A549 treated with Mapracorat at 1 μM for 4 hours (cell line): ENCODE data around the gene SETDB2. TPM values are rescaled to one million over a fixed set of nuclear protein-coding genes. Genes with fewer than 3 reads are reported as not detected.

Experiments
- total RNA-seq: library from RNA; stranded (reverse); fragments of 200-300 nt; extraction: Qiagen RNA extraction; gene quantifications from 5 replicates; pipeline ENCODE4 v1.2.3, GENCODE V29; 2022

The SETDB2 gene
- 1.6 to 2.4 TPM (median 2.1 TPM) in 5 replicates for total RNA-seq

GRCh38 chr13:49443704-49444523, at the start of gene SETDB2, which contains the start of gene CAB39L:
TSS of gene SETDB2 (plus strand) at chr13:49444274. CDS start at chr13:49451894, 7,620 bp downstream.
TSS of gene CAB39L (minus strand) at chr13:49444064. CDS start at chr13:49382910, 61,154 bp downstream.

GRCh38 chr13:49495783-49496762, 52.0 kb downstream of the SETDB2 start, which contains the start of gene PHF11:
TSS of gene PHF11 (plus strand) at chr13:49495953. CDS start at chr13:49496002, 49 bp downstream.

Other genes starting within 250 kb of the SETDB2 start
- gene MLNR, start 223.9 kb upstream of the SETDB2 start, total RNA-seq: 0.18 to 0.87 TPM (median 0.37 TPM) in 5 replicates
- 7.1 to 8.8 TPM (median 7.9 TPM) in 5 replicates for gene CDADC1, start 196.3 kb upstream of the SETDB2 start, total RNA-seq
- 1.5 to 2.3 TPM (median 2.1 TPM) in 5 replicates for gene CAB39L, start 210 bp upstream of the SETDB2 start, total RNA-seq
- gene PHF11, start 51.7 kb downstream of the SETDB2 start, total RNA-seq: 5.1 to 6.7 TPM (median 6.5 TPM) in 5 replicates
- gene RCBTB1, start 141.3 kb downstream of the SETDB2 start, total RNA-seq: 7.2 to 9.5 TPM (median 8.7 TPM) in 5 replicates
- not detected in 5 replicates for gene ARL11, start 184.2 kb downstream of the SETDB2 start, total RNA-seq
- gene EBPL, start 247.2 kb downstream of the SETDB2 start, total RNA-seq: 51.2 to 70.3 TPM (median 69.4 TPM) in 5 replicates